GM10266 (cell line): ENCODE measurements around the gene TXLNA.

Experiments used
- DNase-seq: peaks from one replicate; pipeline ENCODE4 v3.0.0; 2012; ENCODE audit errors: extremely low spot score
- TF ChIP-seq, protein P1 (sequence below): IDR thresholded peaks from 2 replicates; pipeline ENCODE4 v1.5.1; 2012; ENCODE audit warnings: mild to moderate bottlenecking, low read depth; ENCODE audit not compliant: control insufficient read depth, insufficient read depth; ENCODE audit errors: missing control alignments

TXLNA gene

DNA sequence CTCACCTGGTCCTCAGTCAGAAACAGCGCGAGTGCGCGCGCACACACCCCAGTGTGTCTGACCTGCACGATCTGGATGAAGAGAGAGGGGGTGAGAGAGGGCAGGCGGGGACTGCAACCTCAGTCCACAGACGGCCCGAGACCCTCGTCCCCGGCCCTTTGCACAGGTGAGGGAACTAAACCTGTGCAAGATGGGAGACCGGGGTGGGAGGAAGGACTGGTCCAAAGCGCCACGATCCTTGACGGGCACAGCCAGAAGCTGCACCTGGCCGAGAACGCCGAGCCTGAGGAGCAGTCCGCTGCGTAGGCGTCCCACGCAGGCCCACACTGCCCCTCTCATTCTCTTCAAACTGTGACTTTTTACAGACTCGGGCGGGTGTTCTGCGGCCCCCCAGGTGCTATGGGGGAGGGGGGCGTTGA lies 25.5 kb downstream of the TXLNA start:
- TF ChIP-seq, protein P1, sequence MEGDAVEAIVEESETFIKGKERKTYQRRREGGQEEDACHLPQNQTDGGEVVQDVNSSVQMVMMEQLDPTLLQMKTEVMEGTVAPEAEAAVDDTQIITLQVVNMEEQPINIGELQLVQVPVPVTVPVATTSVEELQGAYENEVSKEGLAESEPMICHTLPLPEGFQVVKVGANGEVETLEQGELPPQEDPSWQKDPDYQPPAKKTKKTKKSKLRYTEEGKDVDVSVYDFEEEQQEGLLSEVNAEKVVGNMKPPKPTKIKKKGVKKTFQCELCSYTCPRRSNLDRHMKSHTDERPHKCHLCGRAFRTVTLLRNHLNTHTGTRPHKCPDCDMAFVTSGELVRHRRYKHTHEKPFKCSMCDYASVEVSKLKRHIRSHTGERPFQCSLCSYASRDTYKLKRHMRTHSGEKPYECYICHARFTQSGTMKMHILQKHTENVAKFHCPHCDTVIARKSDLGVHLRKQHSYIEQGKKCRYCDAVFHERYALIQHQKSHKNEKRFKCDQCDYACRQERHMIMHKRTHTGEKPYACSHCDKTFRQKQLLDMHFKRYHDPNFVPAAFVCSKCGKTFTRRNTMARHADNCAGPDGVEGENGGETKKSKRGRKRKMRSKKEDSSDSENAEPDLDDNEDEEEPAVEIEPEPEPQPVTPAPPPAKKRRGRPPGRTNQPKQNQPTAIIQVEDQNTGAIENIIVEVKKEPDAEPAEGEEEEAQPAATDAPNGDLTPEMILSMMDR = no peak
- no peak for DNase-seq

- TF ChIP-seq, protein P1 = no peak
- DNase-seq = peak; percentile 88
Measured at GRCh38 chr1:32205401-32206370, 26.2 kb downstream of the TXLNA start, which contains the start of gene IQCC. Gene IQCC, plus strand, starts transcription at chr1:32205671. Its CDS starts 11 bp downstream, at chr1:32205682.

- DNase-seq = no peak
Measured at GRCh38 chr1:32208469-32208868, 29.0 kb downstream of the TXLNA start.

DNA sequence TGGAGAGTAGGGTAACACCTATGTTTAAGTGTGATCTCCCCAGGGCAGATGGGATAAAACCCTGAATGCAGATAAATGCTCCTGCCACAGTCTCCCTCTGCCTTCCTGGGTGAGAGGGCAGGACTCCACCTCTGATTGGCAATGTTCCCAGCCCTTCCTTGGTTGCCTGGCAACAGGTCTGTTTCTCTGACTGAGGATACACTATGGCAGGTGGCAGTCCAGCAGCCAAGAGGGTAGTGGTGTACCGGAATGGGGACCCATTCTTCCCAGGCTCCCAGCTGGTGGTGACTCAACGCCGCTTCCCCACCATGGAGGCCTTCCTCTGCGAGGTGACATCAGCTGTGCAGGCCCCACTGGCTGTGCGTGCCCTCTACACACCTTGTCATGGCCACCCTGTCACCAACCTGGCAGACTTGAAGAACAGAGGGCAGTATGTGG lies 29.4 kb downstream of the TXLNA start, which contains the start of gene DCDC2B:
Gene DCDC2B (plus strand): TSS at position 199 of the 438 bp plus-strand sequence. CDS start 5 bp downstream, at position 204.
- no peak for DNase-seq
- TF ChIP-seq, protein P1 = no peak

More at GRCh38 chr1:32208469-32208868, 29.0 kb downstream of the TXLNA start:
- TF ChIP-seq, protein P1 = no peak

DNA sequence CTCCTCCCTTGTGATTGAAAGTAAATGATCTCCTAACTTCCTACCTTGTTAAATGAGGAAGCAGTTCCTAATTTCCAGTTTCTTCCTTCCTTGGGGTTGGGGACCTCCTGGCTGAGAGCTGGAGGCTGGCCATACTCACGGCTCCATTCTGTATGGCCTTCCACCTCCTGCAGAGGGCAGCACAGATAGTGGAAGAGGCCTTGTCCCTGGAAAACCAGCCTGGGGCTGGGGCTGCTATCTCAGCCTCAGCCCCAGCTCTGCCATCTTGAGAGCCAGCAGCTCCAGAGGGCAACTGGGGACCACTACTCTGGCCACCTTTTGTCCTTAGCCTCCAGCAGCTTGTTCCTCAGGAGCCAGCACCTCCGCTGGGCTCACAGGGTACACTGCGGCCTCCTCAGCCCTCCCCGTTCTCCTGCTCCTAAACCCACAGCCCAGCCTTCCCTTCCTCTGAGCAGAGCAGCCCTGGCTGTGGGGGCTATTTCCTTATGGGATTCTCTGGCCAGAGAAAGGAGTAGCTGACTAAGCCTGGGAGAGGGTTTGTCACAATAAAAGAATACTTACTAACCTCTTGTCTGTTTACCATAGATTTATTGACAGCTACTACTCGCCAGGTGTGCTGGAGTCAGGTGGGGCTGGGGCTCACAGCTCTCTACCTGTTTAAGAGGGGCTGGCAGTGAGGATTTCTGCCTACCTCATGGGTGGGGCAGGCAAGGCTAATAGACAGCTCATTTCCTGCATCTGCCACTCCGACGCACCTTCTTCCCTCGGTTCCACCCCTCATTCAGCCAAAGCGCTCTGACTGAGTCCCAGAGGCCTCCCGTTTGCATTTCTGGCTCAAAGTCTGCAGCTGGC lies 36.4 kb downstream of the TXLNA start:
- TF ChIP-seq, protein P1 = peak; percentile 82
- DNase-seq = peak; percentile 59

- no peak for DNase-seq
- TF ChIP-seq, protein P1 = no peak
Measured at GRCh38 chr1:32216566-32216965, 37.1 kb downstream of the TXLNA start.
